ENCODE results near the gene PSEN1. TPM values are rescaled to one million over a fixed set of nuclear protein-coding genes. Genes with fewer than 3 reads are reported as not detected.

The PSEN1 gene
- total RNA-seq, 4 donors from 2014 or later, result 39.6 to 77.6 (median 47.4) TPM

DNA sequence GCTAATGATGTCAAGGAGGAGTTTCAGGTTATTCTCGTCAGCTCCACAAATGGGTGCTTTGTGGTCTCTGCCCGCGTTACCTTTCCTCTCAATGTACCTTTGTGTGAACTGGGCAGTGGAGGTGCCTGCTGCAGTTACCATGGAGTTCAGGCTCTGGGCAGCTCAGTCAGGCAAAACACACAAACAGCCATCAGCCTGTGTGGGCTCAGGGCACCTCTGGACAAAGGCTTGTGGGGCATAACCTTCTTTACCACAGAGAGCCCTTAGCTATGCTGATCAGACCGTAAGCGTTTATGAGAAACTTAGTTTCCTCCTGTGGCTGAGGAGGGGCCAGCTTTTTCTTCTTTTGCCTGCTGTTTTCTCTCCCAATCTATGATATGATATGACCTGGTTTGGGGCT, 84.3 kb downstream of the PSEN1 start:
- Histone ChIP-seq H3K27ac (no peak overlapping the region), H3K27me3 (no peaks in the 10 kb centered on the region), H3K4me3 (no peak overlapping the region), H3K4me1 (peaks cover 0 to 38% (median 3%) of the 10 kb centered on the region in 4 donors), H3K36me3 (peaks cover 0 to 52% (median 14%) of the 10 kb centered on the region in 3 donors), H3K9me3 (no peaks in the 10 kb centered on the region)
- WGBS, 2 donors, result 77 to 85% methylated on average over 5 of the region's 5 CpGs
- DNase-seq (ENCODE audit: low spot score in 2 of 2), result no peak
- no peak for TF ChIP-seq EP300 (IDR thresholded peaks at IDR 0.05)
- TF ChIP-seq, protein P1, sequence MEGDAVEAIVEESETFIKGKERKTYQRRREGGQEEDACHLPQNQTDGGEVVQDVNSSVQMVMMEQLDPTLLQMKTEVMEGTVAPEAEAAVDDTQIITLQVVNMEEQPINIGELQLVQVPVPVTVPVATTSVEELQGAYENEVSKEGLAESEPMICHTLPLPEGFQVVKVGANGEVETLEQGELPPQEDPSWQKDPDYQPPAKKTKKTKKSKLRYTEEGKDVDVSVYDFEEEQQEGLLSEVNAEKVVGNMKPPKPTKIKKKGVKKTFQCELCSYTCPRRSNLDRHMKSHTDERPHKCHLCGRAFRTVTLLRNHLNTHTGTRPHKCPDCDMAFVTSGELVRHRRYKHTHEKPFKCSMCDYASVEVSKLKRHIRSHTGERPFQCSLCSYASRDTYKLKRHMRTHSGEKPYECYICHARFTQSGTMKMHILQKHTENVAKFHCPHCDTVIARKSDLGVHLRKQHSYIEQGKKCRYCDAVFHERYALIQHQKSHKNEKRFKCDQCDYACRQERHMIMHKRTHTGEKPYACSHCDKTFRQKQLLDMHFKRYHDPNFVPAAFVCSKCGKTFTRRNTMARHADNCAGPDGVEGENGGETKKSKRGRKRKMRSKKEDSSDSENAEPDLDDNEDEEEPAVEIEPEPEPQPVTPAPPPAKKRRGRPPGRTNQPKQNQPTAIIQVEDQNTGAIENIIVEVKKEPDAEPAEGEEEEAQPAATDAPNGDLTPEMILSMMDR (IDR thresholded peaks at IDR 0.05), result no peak
- no peak for TF ChIP-seq POLR2A (IDR thresholded peaks at IDR 0.05)

DNA sequence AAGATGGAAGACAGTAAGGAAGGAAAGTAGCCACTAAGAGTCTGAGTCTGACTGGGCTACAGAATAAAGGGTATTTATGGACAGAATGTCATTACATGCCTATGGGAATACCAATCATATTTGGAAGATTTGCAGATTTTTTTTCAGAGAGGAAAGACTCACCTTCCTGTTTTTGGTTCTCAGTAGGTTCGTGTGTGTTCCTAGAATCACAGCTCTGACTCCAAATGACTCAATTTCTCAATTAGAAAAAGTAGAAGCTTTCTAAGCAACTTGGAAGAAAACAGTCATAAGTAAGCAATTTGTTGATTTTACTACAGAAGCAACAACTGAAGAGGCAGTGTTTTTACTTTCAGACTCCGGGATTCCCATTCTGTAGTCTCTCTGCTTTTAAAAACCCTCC, 85.6 kb downstream of the PSEN1 start:
- Histone ChIP-seq H3K27ac (peak overlapping the region in 1 of 4 donors; percentile 31), H3K27me3 (no peaks in the 10 kb centered on the region), H3K4me1 (peaks cover 0 to 41% (median 3%) of the 10 kb centered on the region in 4 donors), H3K4me3 (no peak overlapping the region), H3K9me3 (no peaks in the 10 kb centered on the region), H3K36me3 (peaks cover 0 to 51% (median 14%) of the 10 kb centered on the region in 3 donors)
- 52% methylated on average over 2 of the region's 2 CpGs for WGBS, 2 donors
- TF ChIP-seq EP300 (IDR thresholded peaks at IDR 0.05), result no peak
- TF ChIP-seq, protein P1 (IDR thresholded peaks at IDR 0.05), result no peak
- no peak for TF ChIP-seq POLR2A (IDR thresholded peaks at IDR 0.05)
- no peak for DNase-seq (ENCODE audit: low spot score in 2 of 2)

DNA sequence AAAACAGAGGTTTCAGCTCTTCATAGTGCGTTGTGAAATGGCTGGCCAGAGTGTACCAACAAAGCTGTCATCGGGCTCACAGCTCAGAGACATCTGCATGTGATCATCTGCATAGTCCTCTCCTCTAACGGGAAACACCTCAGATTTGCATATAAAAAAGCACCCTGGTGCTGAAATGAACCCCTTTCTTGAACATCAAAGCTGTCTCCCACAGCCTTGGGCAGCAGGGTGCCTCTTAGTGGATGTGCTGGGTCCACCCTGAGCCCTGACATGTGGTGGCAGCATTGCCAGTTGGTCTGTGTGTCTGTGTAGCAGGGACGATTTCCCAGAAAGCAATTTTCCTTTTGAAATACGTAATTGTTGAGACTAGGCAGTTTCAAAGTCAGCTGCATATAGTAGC, 86.7 kb downstream of the PSEN1 start:
- 41 to 56% methylated on average over 5 of the region's 5 CpGs for WGBS, 2 donors
- H3K36me3 ChIP-seq, result peaks cover 0 to 41% (median 7%) of the 10 kb centered on the region in 3 donors
- TF ChIP-seq, protein P1 (IDR thresholded peaks at IDR 0.05), result no peak
- TF ChIP-seq EP300 (IDR thresholded peaks at IDR 0.05), result peak in 1 of 2 donors; percentile 58
- H3K4me3 ChIP-seq, result no peak overlapping the region
- no peaks in the 10 kb centered on the region for H3K9me3 ChIP-seq
- no peaks in the 10 kb centered on the region for H3K27me3 ChIP-seq
- peak in 1 of 2 donors; percentile 66 for DNase-seq (ENCODE audit: low spot score in 2 of 2)
- peaks cover 0 to 52% (median 9%) of the 10 kb centered on the region in 4 donors for H3K4me1 ChIP-seq
- H3K27ac ChIP-seq, result peak overlapping the region in 2 of 4 donors; percentile 31 to 74

DNA sequence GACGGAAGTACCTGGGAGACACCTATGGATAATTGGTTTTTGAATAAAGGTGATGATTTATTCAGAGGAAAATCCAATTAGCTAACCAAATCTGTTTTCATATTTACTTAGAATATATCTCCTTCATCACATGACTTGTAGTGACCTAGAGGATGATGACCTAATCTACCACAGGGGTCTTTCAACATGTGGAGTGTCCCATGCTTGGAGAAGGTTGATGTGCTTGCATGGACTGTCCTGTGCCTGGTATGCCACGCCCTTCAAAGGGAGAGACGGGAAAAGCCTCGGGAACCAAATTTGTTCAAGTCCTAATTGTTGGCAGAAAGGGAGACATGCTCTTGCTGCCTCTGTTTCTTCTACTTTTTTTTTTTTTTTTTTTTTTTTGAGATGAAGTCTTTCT, 89.2 kb downstream of the PSEN1 start:
- 84 to 94% methylated on average over 4 of the region's 4 CpGs for WGBS, 2 donors
- H3K27me3 ChIP-seq, result no peaks in the 10 kb centered on the region
- H3K36me3 ChIP-seq, result peaks cover 0 to 17% (median 0%) of the 10 kb centered on the region in 3 donors
- no peak for DNase-seq (ENCODE audit: low spot score in 2 of 2)
- peaks cover 0 to 66% (median 23%) of the 10 kb centered on the region in 4 donors for H3K4me1 ChIP-seq
- no peak overlapping the region for H3K27ac ChIP-seq
- TF ChIP-seq EP300 (IDR thresholded peaks at IDR 0.05), result no peak
- TF ChIP-seq, protein P1 (IDR thresholded peaks at IDR 0.05), result no peak
- TF ChIP-seq POLR2A (IDR thresholded peaks at IDR 0.05), result no peak
- H3K9me3 ChIP-seq, result no peaks in the 10 kb centered on the region
- no peak overlapping the region for H3K4me3 ChIP-seq

DNA sequence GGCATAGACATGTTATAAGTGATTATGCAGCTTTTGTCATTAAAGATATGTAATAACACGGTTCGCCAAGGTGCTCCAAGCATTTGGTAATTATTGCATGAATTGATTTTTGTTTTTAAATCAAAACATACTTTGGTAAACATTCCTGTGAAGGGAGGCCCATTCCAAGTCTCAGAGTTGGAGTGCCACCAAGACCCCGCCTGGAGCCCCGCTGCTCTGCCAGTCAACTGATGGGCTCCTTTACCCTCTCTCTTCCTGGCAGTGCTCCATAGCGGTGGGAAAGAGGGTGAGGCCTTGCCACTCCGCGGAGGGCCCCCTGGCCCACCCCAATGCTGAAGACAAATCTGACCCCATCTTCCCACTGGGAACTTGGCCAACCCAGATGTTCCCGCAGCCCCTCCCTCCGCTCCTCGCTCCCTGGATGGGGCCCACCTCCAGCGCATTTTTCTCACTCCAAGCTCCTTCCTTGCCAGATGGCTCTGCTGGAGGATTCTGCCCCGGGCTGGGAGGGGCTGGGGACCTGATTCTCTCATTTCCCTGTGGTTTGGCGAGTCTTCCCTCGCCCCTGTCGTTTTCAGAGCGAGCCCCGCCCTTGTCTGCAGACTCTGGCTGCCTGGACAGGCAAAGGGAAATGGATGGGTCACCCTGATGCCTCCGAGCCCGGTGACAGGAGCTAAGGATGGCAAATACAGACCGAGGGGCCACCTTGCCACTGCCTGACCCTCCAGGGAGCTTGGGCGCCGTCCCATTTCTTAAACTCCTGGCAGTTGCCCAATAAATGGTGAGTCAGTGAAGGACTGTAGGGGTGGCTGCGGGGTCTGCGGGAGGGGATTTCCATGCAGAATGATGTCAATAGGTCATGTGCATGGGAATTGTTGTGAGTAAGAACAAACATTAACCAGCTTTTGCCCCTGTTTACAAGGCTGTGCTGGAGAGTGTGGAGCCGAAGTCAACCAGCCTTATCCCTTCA, 91.8 kb downstream of the PSEN1 start:
- peak in 1 of 2 donors; percentile 47 for DNase-seq (ENCODE audit: low spot score in 2 of 2)
- peak overlapping the region in 1 of 4 donors; percentile 12 for H3K4me3 ChIP-seq
- 29 to 31% methylated on average over 18 to 25 of the region's 25 CpGs for WGBS, 2 donors
- TF ChIP-seq POLR2A (IDR thresholded peaks at IDR 0.05), result no peak
- no peak for TF ChIP-seq EP300 (IDR thresholded peaks at IDR 0.05)
- TF ChIP-seq, protein P1 (IDR thresholded peaks at IDR 0.05), result no peak
- no peaks in the 10 kb centered on the region for H3K9me3 ChIP-seq
- H3K4me1 ChIP-seq, result peaks cover 0 to 65% (median 26%) of the 10 kb centered on the region in 4 donors
- peaks cover 0 to 8% (median 0%) of the 10 kb centered on the region in 3 donors for H3K36me3 ChIP-seq
- no peaks in the 10 kb centered on the region for H3K27me3 ChIP-seq
- H3K27ac ChIP-seq, result peak overlapping the region in 3 of 4 donors; percentile 29 to 83 (median 77)

All from tibial nerve (tissue), 4 donors.